ENCODE measurements around the gene MAPK10.

MAPK10 gene

GRCh38 chr4:86274642-86275041, 85.2 kb downstream of the MAPK10 start:
- Histone ChIP-seq H3K36me3 (no peaks in the 10 kb centered on the region), H3K9me3 (no peaks in the 10 kb centered on the region), H3K4me1 (no peaks in the 10 kb centered on the region), H3K27ac (no peak overlapping the region), H3K27me3 (no peaks in the 10 kb centered on the region), H3K4me3 (no peak overlapping the region)
- intact Hi-C loops (cut with DNase I; ENCODE audit: low total_unique reads), result no loop called here
- no peak for DNase-seq
- TF ChIP-seq, protein P1, sequence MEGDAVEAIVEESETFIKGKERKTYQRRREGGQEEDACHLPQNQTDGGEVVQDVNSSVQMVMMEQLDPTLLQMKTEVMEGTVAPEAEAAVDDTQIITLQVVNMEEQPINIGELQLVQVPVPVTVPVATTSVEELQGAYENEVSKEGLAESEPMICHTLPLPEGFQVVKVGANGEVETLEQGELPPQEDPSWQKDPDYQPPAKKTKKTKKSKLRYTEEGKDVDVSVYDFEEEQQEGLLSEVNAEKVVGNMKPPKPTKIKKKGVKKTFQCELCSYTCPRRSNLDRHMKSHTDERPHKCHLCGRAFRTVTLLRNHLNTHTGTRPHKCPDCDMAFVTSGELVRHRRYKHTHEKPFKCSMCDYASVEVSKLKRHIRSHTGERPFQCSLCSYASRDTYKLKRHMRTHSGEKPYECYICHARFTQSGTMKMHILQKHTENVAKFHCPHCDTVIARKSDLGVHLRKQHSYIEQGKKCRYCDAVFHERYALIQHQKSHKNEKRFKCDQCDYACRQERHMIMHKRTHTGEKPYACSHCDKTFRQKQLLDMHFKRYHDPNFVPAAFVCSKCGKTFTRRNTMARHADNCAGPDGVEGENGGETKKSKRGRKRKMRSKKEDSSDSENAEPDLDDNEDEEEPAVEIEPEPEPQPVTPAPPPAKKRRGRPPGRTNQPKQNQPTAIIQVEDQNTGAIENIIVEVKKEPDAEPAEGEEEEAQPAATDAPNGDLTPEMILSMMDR (IDR thresholded peaks at IDR 0.05), result no peak

- H3K4me1 ChIP-seq, result no peaks in the 10 kb centered on the region
Measured at GRCh38 chr4:86272669-86273068, 87.2 kb downstream of the MAPK10 start.

GRCh38 chr4:86271057-86271456, 88.8 kb downstream of the MAPK10 start:
- Histone ChIP-seq H3K27me3 (no peaks in the 10 kb centered on the region), H3K4me1 (no peaks in the 10 kb centered on the region), H3K27ac (no peak overlapping the region), H3K36me3 (no peaks in the 10 kb centered on the region), H3K9me3 (no peaks in the 10 kb centered on the region), H3K4me3 (no peak overlapping the region)
- DNase-seq, result no peak
- intact Hi-C loops (cut with DNase I; ENCODE audit: low total_unique reads), result no loop called here
- TF ChIP-seq, protein P1 (IDR thresholded peaks at IDR 0.05), result no peak

More at GRCh38 chr4:86272669-86273068, 87.2 kb downstream of the MAPK10 start:
- Histone ChIP-seq H3K4me3 (no peak overlapping the region), H3K36me3 (no peaks in the 10 kb centered on the region), H3K27me3 (no peaks in the 10 kb centered on the region), H3K27ac (no peak overlapping the region), H3K9me3 (no peaks in the 10 kb centered on the region)
- intact Hi-C loops (cut with DNase I; ENCODE audit: low total_unique reads), result no loop called here
- TF ChIP-seq, protein P1 (IDR thresholded peaks at IDR 0.05), result no peak
- DNase-seq, result no peak

DNA sequence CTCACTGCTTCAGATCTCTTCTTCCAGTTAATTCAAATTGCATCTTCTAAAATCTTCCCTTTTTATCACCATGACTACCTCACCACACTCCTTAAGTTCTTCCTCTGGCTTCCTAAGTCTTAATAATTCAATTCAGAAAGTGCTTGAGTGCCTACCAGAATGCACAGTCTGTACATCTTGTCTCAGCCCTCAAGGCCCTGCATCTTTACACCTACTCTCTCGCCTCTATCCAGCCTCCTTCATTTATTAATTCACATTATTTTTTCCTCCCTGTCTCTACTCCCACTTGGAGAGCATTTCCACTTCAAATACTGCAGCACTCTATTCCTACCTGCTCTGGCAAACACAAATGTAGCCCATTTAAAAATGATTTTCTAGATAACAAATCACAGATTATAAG, 90.5 kb downstream of the MAPK10 start:
- Histone ChIP-seq H3K27ac (no peak overlapping the region), H3K36me3 (no peaks in the 10 kb centered on the region), H3K4me1 (no peaks in the 10 kb centered on the region), H3K4me3 (no peak overlapping the region), H3K9me3 (no peaks in the 10 kb centered on the region), H3K27me3 (no peaks in the 10 kb centered on the region)
- no peak for DNase-seq
- TF ChIP-seq, protein P1 (IDR thresholded peaks at IDR 0.05), result no peak
- intact Hi-C loops (cut with DNase I; ENCODE audit: low total_unique reads), result no loop called here

DNA sequence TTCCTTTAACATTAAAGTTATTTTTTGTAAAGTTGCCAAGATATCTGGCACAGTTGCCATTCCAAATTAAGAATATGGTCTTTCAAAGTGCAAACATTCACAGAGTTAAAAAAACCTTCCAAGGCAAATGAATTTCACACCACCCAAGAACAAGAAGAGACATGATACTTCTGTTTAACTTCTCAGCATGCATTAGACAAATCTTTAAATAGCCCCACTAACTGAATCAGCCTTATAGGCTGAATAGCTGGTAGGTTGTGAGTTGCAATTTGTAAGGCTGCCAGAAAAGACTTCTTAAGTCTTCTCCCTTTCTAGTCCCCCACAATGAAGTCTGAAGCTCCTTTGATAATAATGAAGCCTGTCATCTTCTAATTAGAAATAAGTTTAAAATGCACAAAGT, 95.6 kb downstream of the MAPK10 start:
- no peaks in the 10 kb centered on the region for H3K4me1 ChIP-seq
- no peak for DNase-seq

More for the DNA sequence above, 95.6 kb downstream of the MAPK10 start:
- intact Hi-C loops (cut with DNase I; ENCODE audit: low total_unique reads), result no loop called here
- TF ChIP-seq, protein P1 (IDR thresholded peaks at IDR 0.05), result no peak
- Histone ChIP-seq H3K27me3 (no peaks in the 10 kb centered on the region), H3K9me3 (no peaks in the 10 kb centered on the region), H3K4me3 (no peak overlapping the region), H3K36me3 (no peaks in the 10 kb centered on the region), H3K27ac (no peak overlapping the region)

All from tibial artery (tissue), 4 donors.